ENCODE results near the gene FABP3. TPM values are rescaled to one million over a fixed set of nuclear protein-coding genes. Genes with fewer than 3 reads are reported as not detected.

Gene FABP3
- total RNA-seq, 4 donors from 2014 or later = 17.8 to 43.2 (median 18.8) TPM; not detected in 1

GRCh38 chr1:31335007-31335406 lies 37.9 kb downstream of the FABP3 start:
- no peak for TF ChIP-seq CTCF (IDR thresholded peaks at IDR 0.05; ENCODE audit: low read depth)

GRCh38 chr1:31327381-31327780 lies 45.5 kb downstream of the FABP3 start:
- TF ChIP-seq CTCF (IDR thresholded peaks at IDR 0.05; ENCODE audit: low read depth) = no peak

- TF ChIP-seq CTCF (IDR thresholded peaks at IDR 0.05; ENCODE audit: low read depth) = no peak
These were observed 46.4 kb downstream of the FABP3 start for GRCh38 chr1:31326461-31326860.

- no peak for TF ChIP-seq CTCF (IDR thresholded peaks at IDR 0.05; ENCODE audit: low read depth)
These were observed 47.9 kb downstream of the FABP3 start for GRCh38 chr1:31324992-31325391.

GRCh38 chr1:31324093-31324492 lies 48.8 kb downstream of the FABP3 start:
- TF ChIP-seq CTCF (IDR thresholded peaks at IDR 0.05; ENCODE audit: low read depth) = no peak

GRCh38 chr1:31318146-31318545 lies 54.7 kb downstream of the FABP3 start:
- no peak for TF ChIP-seq CTCF (IDR thresholded peaks at IDR 0.05; ENCODE audit: low read depth)

GRCh38 chr1:31315902-31316301 lies 57.0 kb downstream of the FABP3 start:
- no peak for TF ChIP-seq CTCF (IDR thresholded peaks at IDR 0.05; ENCODE audit: low read depth)

Other genes with a start within 250 kb of the FABP3 start
- not detected for gene NKAIN1, start 133.2 kb downstream of the FABP3 start, total RNA-seq
- gene SNRNP40, start 76.3 kb downstream of the FABP3 start, total RNA-seq = 10 to 100 TPM; 31.9 to 41.9 (median 33.9) TPM
- gene ZCCHC17, start 76.0 kb downstream of the FABP3 start, total RNA-seq = 10 to 100 TPM; 20.4 to 23.5 (median 21.7) TPM
- 10 to 100 TPM in 1 of 4 donors, 1 to 10 TPM in 3; 1.6 to 11.0 (median 7.2) TPM for gene SERINC2, start 40.1 kb upstream of the FABP3 start, total RNA-seq
- 100 to 1,000 TPM in 3 of 4 donors, 10 to 100 TPM in 1; 63.7 to 373 (median 125) TPM for gene TINAGL1, start 203.4 kb upstream of the FABP3 start, total RNA-seq
- 1 to 10 TPM in 1 of 4 donors, not detected in 3; 1.7 TPM for gene HCRTR1, start 244.6 kb upstream of the FABP3 start, total RNA-seq